ENCODE results near the gene CCDC107. TPM values are rescaled to one million over a fixed set of nuclear protein-coding genes. Genes with fewer than 3 reads are reported as not detected.
A peak's percentile ranks its signal among the peaks of the same experiment; 100 is the strongest.
"Not testable (repeated sequence)": the region's sequence is repeated elsewhere in the genome, so short reads cannot be mapped to it uniquely, and the experiment has no call there.

The CCDC107 gene
- total RNA-seq, result 11.9 and 24.8 TPM in 2 replicates

- DNase-seq (ENCODE audit: low read depth), result no peak
These were observed at the start of gene CCDC107 for GRCh38 chr9:35658137-35658967. Gene CCDC107, plus strand, starts transcription at chr9:35658292. Its CDS starts 88 bp downstream, at chr9:35658380.

- no peak for DNase-seq (ENCODE audit: low read depth)
These were observed 48.9 kb upstream of the CCDC107 start for GRCh38 chr9:35609001-35609819.

- no peak for DNase-seq (ENCODE audit: low read depth)
These were observed 48.3 kb upstream of the CCDC107 start for GRCh38 chr9:35609820-35610163.

- DNase-seq (ENCODE audit: low read depth), result peak; percentile 33
These were observed 46.8 kb upstream of the CCDC107 start for GRCh38 chr9:35611230-35611797.

- not testable (repeated sequence) for DNase-seq (ENCODE audit: low read depth)
These were observed 46.0 kb upstream of the CCDC107 start for GRCh38 chr9:35612066-35612465.

GRCh38 chr9:35612843-35613242, 45.2 kb upstream of the CCDC107 start:
- DNase-seq (ENCODE audit: low read depth), result no peak

GRCh38 chr9:35615981-35616680, 42.0 kb upstream of the CCDC107 start:
- DNase-seq (ENCODE audit: low read depth), result no peak

GRCh38 chr9:35616681-35617459, 41.2 kb upstream of the CCDC107 start:
- DNase-seq (ENCODE audit: low read depth), result peak; percentile 17

- no peak for DNase-seq (ENCODE audit: low read depth)
These were observed 40.5 kb upstream of the CCDC107 start for GRCh38 chr9:35617548-35617947.

- DNase-seq (ENCODE audit: low read depth), result no peak
These were observed 39.8 kb upstream of the CCDC107 start, which contains the start of gene CD72 for GRCh38 chr9:35618325-35618727. Gene CD72, minus strand, starts transcription at chr9:35618413. Its CDS starts 110 bp downstream, at chr9:35618303.

GRCh38 chr9:35618854-35619799, 39.0 kb upstream of the CCDC107 start:
- DNase-seq (ENCODE audit: low read depth), result no peak

- DNase-seq (ENCODE audit: low read depth), result no peak
These were observed 38.3 kb upstream of the CCDC107 start for GRCh38 chr9:35619800-35620158.

- DNase-seq (ENCODE audit: low read depth), result no peak
These were observed 30.5 kb upstream of the CCDC107 start for GRCh38 chr9:35627575-35627974.

- no peak for DNase-seq (ENCODE audit: low read depth)
These were observed 29.6 kb upstream of the CCDC107 start for GRCh38 chr9:35628389-35628991.

GRCh38 chr9:35629597-35629996, 28.5 kb upstream of the CCDC107 start:
- DNase-seq (ENCODE audit: low read depth), result no peak

GRCh38 chr9:35635730-35636129, 22.4 kb upstream of the CCDC107 start:
- DNase-seq (ENCODE audit: low read depth), result no peak

- no peak for DNase-seq (ENCODE audit: low read depth)
These were observed 21.8 kb upstream of the CCDC107 start for GRCh38 chr9:35636135-35636876.

GRCh38 chr9:35636877-35637246, 21.2 kb upstream of the CCDC107 start:
- DNase-seq (ENCODE audit: low read depth), result not testable (repeated sequence)

- not testable (repeated sequence) for DNase-seq (ENCODE audit: low read depth)
These were observed 20.6 kb upstream of the CCDC107 start for GRCh38 chr9:35637427-35637955.
